ENCODE data around the gene OSM.

OSM gene

GRCh38 chr22:30270832-30271231 is 4.2 kb upstream of the OSM start:
- no peaks in the 10 kb centered on the region for H3K36me3 ChIP-seq (ENCODE audit: control insufficient read depth in 2 of 2, insufficient read depth in 1 of 2, low read length in 2 of 2)
- ChIA-PET CTCF (interaction anchor here (0.8 to 3.2 kb wide), 3 partner anchors 9 to 163 kb away, joined by 3 to 19 read pairs (median 4); no protein-coding TSS in a partner anchor), POLR2A (no interaction called here)
- no peaks in the 10 kb centered on the region for H3K4me1 ChIP-seq (ENCODE audit: control insufficient read depth, insufficient read depth, low read length)
- no peaks in the 10 kb centered on the region for H3K9me3 ChIP-seq (ENCODE audit: control insufficient read depth, insufficient read depth, low read depth, low read length)
- TF ChIP-seq ZNF433 (tag by site-specific recombination; IDR thresholded peaks at IDR 0.05; ENCODE audit: low read depth) = no peak
- no peak for TF ChIP-seq ZBTB21 (tag by site-specific recombination; IDR thresholded peaks at IDR 0.05)
- no peak for TF ChIP-seq BCL11B (tag by site-specific recombination; IDR thresholded peaks at IDR 0.05; ENCODE audit: low read depth)
- no peak for TF ChIP-seq ZNF280D (tag by site-specific recombination; IDR thresholded peaks at IDR 0.05)
- TF ChIP-seq ZNF768 (tag by site-specific recombination; IDR thresholded peaks at IDR 0.05) = no peak
- no peak for TF ChIP-seq ZNF555 (tag by site-specific recombination; conservative IDR thresholded peaks at IDR 0.05)
- TF ChIP-seq ZNF701 (tag by site-specific recombination; IDR thresholded peaks at IDR 0.05) = no peak
- no peak for TF ChIP-seq ZNF223 (tag by site-specific recombination; IDR thresholded peaks at IDR 0.05)
- no peak for TF ChIP-seq BCL11A (tag by site-specific recombination; IDR thresholded peaks at IDR 0.05; ENCODE audit: low read depth)
- no peak for TF ChIP-seq ZNF350 (tag by site-specific recombination; IDR thresholded peaks at IDR 0.05)
- no peak for TF ChIP-seq WT1 (tag by site-specific recombination; IDR thresholded peaks at IDR 0.05)
- TF ChIP-seq, protein P1, sequence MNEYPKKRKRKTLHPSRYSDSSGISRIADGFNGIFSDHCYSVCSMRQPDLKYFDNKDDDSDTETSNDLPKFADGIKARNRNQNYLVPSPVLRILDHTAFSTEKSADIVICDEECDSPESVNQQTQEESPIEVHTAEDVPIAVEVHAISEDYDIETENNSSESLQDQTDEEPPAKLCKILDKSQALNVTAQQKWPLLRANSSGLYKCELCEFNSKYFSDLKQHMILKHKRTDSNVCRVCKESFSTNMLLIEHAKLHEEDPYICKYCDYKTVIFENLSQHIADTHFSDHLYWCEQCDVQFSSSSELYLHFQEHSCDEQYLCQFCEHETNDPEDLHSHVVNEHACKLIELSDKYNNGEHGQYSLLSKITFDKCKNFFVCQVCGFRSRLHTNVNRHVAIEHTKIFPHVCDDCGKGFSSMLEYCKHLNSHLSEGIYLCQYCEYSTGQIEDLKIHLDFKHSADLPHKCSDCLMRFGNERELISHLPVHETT (tag by site-specific recombination; IDR thresholded peaks at IDR 0.05) = no peak
- no peak for TF ChIP-seq ZNF621 (tag by site-specific recombination; IDR thresholded peaks at IDR 0.05)
- TF ChIP-seq ZSCAN23 (tag by site-specific recombination; IDR thresholded peaks at IDR 0.05) = no peak
- TF ChIP-seq, protein P2, sequence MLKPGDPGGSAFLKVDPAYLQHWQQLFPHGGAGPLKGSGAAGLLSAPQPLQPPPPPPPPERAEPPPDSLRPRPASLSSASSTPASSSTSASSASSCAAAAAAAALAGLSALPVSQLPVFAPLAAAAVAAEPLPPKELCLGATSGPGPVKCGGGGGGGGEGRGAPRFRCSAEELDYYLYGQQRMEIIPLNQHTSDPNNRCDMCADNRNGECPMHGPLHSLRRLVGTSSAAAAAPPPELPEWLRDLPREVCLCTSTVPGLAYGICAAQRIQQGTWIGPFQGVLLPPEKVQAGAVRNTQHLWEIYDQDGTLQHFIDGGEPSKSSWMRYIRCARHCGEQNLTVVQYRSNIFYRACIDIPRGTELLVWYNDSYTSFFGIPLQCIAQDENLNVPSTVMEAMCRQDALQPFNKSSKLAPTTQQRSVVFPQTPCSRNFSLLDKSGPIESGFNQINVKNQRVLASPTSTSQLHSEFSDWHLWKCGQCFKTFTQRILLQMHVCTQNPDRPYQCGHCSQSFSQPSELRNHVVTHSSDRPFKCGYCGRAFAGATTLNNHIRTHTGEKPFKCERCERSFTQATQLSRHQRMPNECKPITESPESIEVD (tag by site-specific recombination; IDR thresholded peaks at IDR 0.05) = no peak
- H3K4me3 ChIP-seq (ENCODE audit: low read depth, low read length) = no peak overlapping the region
- H3K27ac ChIP-seq (ENCODE audit: extremely low read depth, low read depth, low read length) = no peak overlapping the region

DNA sequence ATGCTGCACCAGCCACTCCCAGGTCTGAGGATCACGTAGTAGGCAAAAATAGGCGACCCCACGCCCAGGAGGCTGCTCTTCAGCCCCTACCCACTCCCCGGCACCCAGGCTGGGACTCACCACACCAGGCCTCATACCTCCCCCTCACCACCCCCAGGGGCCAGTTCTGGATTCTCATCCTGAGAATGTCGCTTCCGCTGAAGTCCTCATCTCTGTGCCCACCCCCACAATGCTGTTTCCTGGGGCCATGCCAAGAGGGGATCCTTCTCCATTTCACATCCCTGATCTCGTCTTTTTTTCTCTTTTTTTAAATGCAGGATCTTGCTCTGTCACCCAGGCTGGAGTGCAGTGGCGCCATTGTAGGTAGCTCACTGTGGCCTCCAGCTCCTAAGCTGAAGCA is 1.7 kb upstream of the OSM start:
- ChIA-PET POLR2A (no interaction called here), CTCF (interaction anchor here (0.7 to 3.2 kb wide), 4 partner anchors 13 to 65 kb away, joined by 3 to 19 read pairs (median 5); no protein-coding TSS in a partner anchor)
- TF ChIP-seq, protein P3, sequence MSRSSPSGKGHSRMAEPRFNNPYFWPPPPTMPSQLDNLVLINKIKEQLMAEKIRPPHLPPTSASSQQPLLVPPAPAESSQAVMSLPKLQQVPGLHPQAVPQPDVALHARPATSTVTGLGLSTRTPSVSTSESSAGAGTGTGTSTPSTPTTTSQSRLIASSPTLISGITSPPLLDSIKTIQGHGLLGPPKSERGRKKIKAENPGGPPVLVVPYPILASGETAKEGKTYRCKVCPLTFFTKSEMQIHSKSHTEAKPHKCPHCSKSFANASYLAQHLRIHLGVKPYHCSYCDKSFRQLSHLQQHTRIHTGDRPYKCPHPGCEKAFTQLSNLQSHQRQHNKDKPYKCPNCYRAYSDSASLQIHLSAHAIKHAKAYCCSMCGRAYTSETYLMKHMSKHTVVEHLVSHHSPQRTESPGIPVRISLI (tag by site-specific recombination; IDR thresholded peaks at IDR 0.05) = no peak
- TF ChIP-seq WT1 (tag by site-specific recombination; IDR thresholded peaks at IDR 0.05) = no peak
- no peak for TF ChIP-seq ZNF624 (tag by site-specific recombination; IDR thresholded peaks at IDR 0.05)
- no peak for TF ChIP-seq ZBTB7A (tag by site-specific recombination; IDR thresholded peaks at IDR 0.05; ENCODE audit: low read depth)
- 0 out of 2 replicates have a peak, but pooled peaks have one; percentile 4 for TF ChIP-seq EGR2 (tag by site-specific recombination; IDR thresholded peaks at IDR 0.05; ENCODE audit: low read depth)
- TF ChIP-seq ZNF561 (tag by site-specific recombination; IDR thresholded peaks at IDR 0.05; ENCODE audit: borderline replicate concordance) = no peak
- TF ChIP-seq ZFHX2 (tag by site-specific recombination; conservative IDR thresholded peaks at IDR 0.05) = 0 out of 2 replicates have a peak, but pooled peaks have one; percentile 10
- no peak for TF ChIP-seq ZNF423 (tag by site-specific recombination; IDR thresholded peaks at IDR 0.05)
- TF ChIP-seq ZNF621 (tag by site-specific recombination; IDR thresholded peaks at IDR 0.05) = no peak
- TF ChIP-seq PRDM10 (tag by site-specific recombination; IDR thresholded peaks at IDR 0.05) = no peak
- TF ChIP-seq ZNF394 (tag by site-specific recombination; IDR thresholded peaks at IDR 0.05; ENCODE audit: borderline replicate concordance) = no peak
- Histone ChIP-seq H3K27ac (ENCODE audit: extremely low read depth, low read depth, low read length) (no peak overlapping the region), H3K36me3 (ENCODE audit: control insufficient read depth in 2 of 2, insufficient read depth in 1 of 2, low read length in 2 of 2) (no peaks in the 10 kb centered on the region), H3K9me3 (ENCODE audit: control insufficient read depth, insufficient read depth, low read depth, low read length) (no peaks in the 10 kb centered on the region), H3K4me1 (ENCODE audit: control insufficient read depth, insufficient read depth, low read length) (no peaks in the 10 kb centered on the region), H3K4me3 (ENCODE audit: low read depth, low read length) (no peak overlapping the region)
